HCT116 (cell line): ENCODE data around the gene SIN3B. TPM values are rescaled to one million over a fixed set of nuclear protein-coding genes. Genes with fewer than 3 reads are reported as not detected.

Source experiments
- ATAC-seq: fragments of 200-7000 bp; cut with Tn5 transposase; 2 replicates; pipeline ENCODE4 v1.9.1; 2020; ENCODE audit warnings: mild to moderate bottlenecking, moderate library complexity
- BruUV-seq: library from RNA; stranded (reverse); fragments of 400-500 nt; replicated peaks from 2 replicates; lab custom pipeline; 2021; lab: Mats Ljungman, UMichigan
- CTCF ChIA-PET: fragments of 300-600 bp; sonication (Branson Sonifier 250); formaldehyde crosslinking; loops from one replicate; lab custom pipeline; 2021; ENCODE audit warnings: antibody characterized with exemption; lab: Charles Lee
- POLR2A ChIA-PET: fragments of 300-600, 350-600 bp; sonication (Branson Sonifier 250); formaldehyde crosslinking; loops from one replicate; lab custom pipeline; 2021; ENCODE audit warnings: antibody characterized with exemption; lab: Charles Lee
- RAD21 ChIA-PET, 2 experiments: fragments of 300-600 bp; sonication (Branson Sonifier 250); formaldehyde crosslinking; loops; one replicate each; lab custom pipeline; 2023; ENCODE audit warnings: low total read pairs in 2 of 2; ENCODE audit not compliant: uncharacterized antibody in 2 of 2, unreplicated experiment in 2 of 2, low non-redundant PET in 1 of 2; lab: Charles Lee
- DNase-seq: peaks from one replicate; pipeline ENCODE4 v3.0.0-alpha.2; 2010; ENCODE audit warnings: low read depth, low spot score
- H2AFZ ChIP-seq: fragments of 200-600 bp; shearing (Covaris generic), sonication (generic); 2 replicates; pipeline ENCODE4 v1.6.1; 2017; ENCODE audit warnings: low read depth, mixed run types, mixed read lengths, antibody characterized with exemption, low read length; ENCODE audit not compliant: poor library complexity, severe bottlenecking
- H3K27ac ChIP-seq: 2 replicates; pipeline ENCODE4 v1.5.1; 2012; ENCODE audit warnings: low read depth, low read length
- H3K27me3 ChIP-seq: fragments of 200-600 bp; sonication (generic); 2 replicates; pipeline ENCODE4 v1.6.1; 2016; ENCODE audit warnings: mixed run types, low read length, mixed read lengths; ENCODE audit not compliant: insufficient read depth
- H3K36me3 ChIP-seq, 2 experiments: fragments of 200-500 bp in 1 of 2; fragments of 200-600 bp in 1 of 2; sonication (Bioruptor generic) in 1 of 2; sonication (generic) in 1 of 2; 2 replicates each; pipeline versions ENCODE4 v1.5.1 to v1.6.1; 2014 to 2016; ENCODE audit warnings: low read length in 2 of 2, inconsistent platforms in 1 of 2, mixed read lengths in 1 of 2, mixed run types in 1 of 2; ENCODE audit not compliant: insufficient read depth in 2 of 2, control insufficient read depth in 1 of 2
- H3K4me1 ChIP-seq, 2 experiments: fragments of 200-600 bp in 1 of 2; sonication (generic) in 1 of 2; 2 replicates each; pipeline versions ENCODE4 v1.5.1 to v1.6.1; 2012 to 2017; ENCODE audit warnings: low read length in 2 of 2, inconsistent platforms in 1 of 2, mild to moderate bottlenecking in 1 of 2, mixed read lengths in 1 of 2, mixed run types in 1 of 2, moderate library complexity in 1 of 2; ENCODE audit not compliant: insufficient read depth in 2 of 2, control insufficient read depth in 1 of 2
- H3K4me2 ChIP-seq: fragments of 200-600 bp; sonication (generic); 2 replicates; pipeline ENCODE4 v1.6.1; 2017; ENCODE audit warnings: mixed run types, low read length, mixed read lengths
- H3K4me3 ChIP-seq, 2 experiments: fragments of 200-600 bp in 1 of 2; sonication (generic) in 1 of 2; replicated peaks in 1 of 2; 2 replicates each; pipeline ENCODE4 v1.5.1; 2011 to 2016; ENCODE audit warnings: low read length in 2 of 2, control low read depth in 1 of 2, low read depth in 1 of 2, mild to moderate bottlenecking in 1 of 2, mixed read lengths in 1 of 2, mixed run types in 1 of 2
- H3K79me2 ChIP-seq: fragments of 200-600 bp; sonication (generic); 2 replicates; pipeline ENCODE4 v1.6.1; 2017; ENCODE audit warnings: mild to moderate bottlenecking, mixed run types, low read length, moderate library complexity, mixed read lengths; ENCODE audit not compliant: insufficient read depth
- H3K9ac ChIP-seq: fragments of 200-600 bp; sonication (generic); 2 replicates; pipeline ENCODE4 v1.6.1; 2016; ENCODE audit warnings: low read length, mixed read lengths
- H3K9me2 ChIP-seq: fragments of 200-600 bp; sonication (generic), shearing (Covaris generic); 2 replicates; pipeline ENCODE4 v1.6.1; 2017; ENCODE audit warnings: mixed run types, mild to moderate bottlenecking, moderate library complexity; ENCODE audit not compliant: insufficient read depth
- H3K9me3 ChIP-seq, 2 experiments: fragments of 200-500 bp in 1 of 2; fragments of 200-600 bp in 1 of 2; sonication (Bioruptor generic) in 1 of 2; sonication (generic) in 1 of 2; 2 replicates each; pipeline ENCODE4 v1.6.1; 2014 to 2017; ENCODE audit warnings: low read length in 2 of 2, mixed read lengths in 2 of 2, inconsistent platforms in 1 of 2, low read depth in 1 of 2, mild to moderate bottlenecking in 1 of 2, mixed run types in 1 of 2, moderate library complexity in 1 of 2; ENCODE audit not compliant: control insufficient read depth in 1 of 2, insufficient read depth in 1 of 2
- H4K20me1 ChIP-seq: fragments of 200-600 bp; sonication (generic), shearing (Covaris generic); 2 replicates; pipeline ENCODE4 v1.6.1; 2017; ENCODE audit warnings: mixed run types, mild to moderate bottlenecking, moderate library complexity; ENCODE audit not compliant: insufficient read depth
- CBX3 ChIP-seq: IDR thresholded peaks from 2 replicates; pipeline ENCODE4 v1.6.1; 2012; ENCODE audit warnings: low read depth
- EGR1 ChIP-seq: IDR thresholded peaks from 2 replicates; pipeline ENCODE4 v1.6.1; 2012; ENCODE audit warnings: low read depth
- ELF1 ChIP-seq: IDR thresholded peaks from 2 replicates; pipeline ENCODE4 v1.6.1; 2012; ENCODE audit warnings: low read depth, borderline replicate concordance
- EZH2 ChIP-seq: fragments of 200-600 bp; sonication (generic); IDR thresholded peaks from 2 replicates; pipeline ENCODE4 v1.6.1; 2017; ENCODE audit warnings: antibody characterized with exemption, mixed run types
- JUND ChIP-seq: IDR thresholded peaks from 2 replicates; pipeline ENCODE4 v1.6.1; 2012
- MAX ChIP-seq: IDR thresholded peaks from 2 replicates; pipeline ENCODE4 v1.6.1; 2012
- POLR2A ChIP-seq: IDR thresholded peaks from 2 replicates; pipeline ENCODE4 v1.7.0; 2011; ENCODE audit warnings: borderline replicate concordance; ENCODE audit not compliant: insufficient read depth, insufficient read length; ENCODE audit errors: extremely low read depth
- RAD21 ChIP-seq: IDR thresholded peaks from 2 replicates; pipeline ENCODE4 v1.6.1; 2012; ENCODE audit warnings: low read depth, mild to moderate bottlenecking
- REST ChIP-seq: IDR thresholded peaks from 2 replicates; pipeline ENCODE4 v1.6.1; 2012; ENCODE audit warnings: low read depth
- SIN3A ChIP-seq: IDR thresholded peaks from 2 replicates; pipeline ENCODE4 v1.6.1; 2012; ENCODE audit warnings: low read depth
- SRF ChIP-seq: IDR thresholded peaks from 2 replicates; pipeline ENCODE4 v1.6.1; 2012; ENCODE audit warnings: low read depth
- TCF7L2 ChIP-seq: IDR thresholded peaks from 2 replicates; pipeline ENCODE4 v1.7.0; 2011; ENCODE audit warnings: borderline replicate concordance, inconsistent platforms; ENCODE audit not compliant: insufficient read depth, insufficient read length; ENCODE audit errors: extremely low read depth
- YY1 ChIP-seq: IDR thresholded peaks from 2 replicates; pipeline ENCODE4 v1.6.1; 2011; ENCODE audit warnings: low read length, low read depth, moderate library complexity, mild to moderate bottlenecking; ENCODE audit not compliant: insufficient replicate concordance; ENCODE audit errors: extremely low read depth
- ZBTB33 ChIP-seq: IDR thresholded peaks from 2 replicates; pipeline ENCODE4 v1.6.1; 2011; ENCODE audit warnings: mild to moderate bottlenecking, low read length, moderate library complexity; ENCODE audit not compliant: insufficient replicate concordance; ENCODE audit errors: extremely low read depth
- ZFX ChIP-seq: fragments of 450-650 bp; IDR thresholded peaks from 2 replicates; pipeline ENCODE4 v1.6.1; 2017
- ZNF274 ChIP-seq: fragments of 200-500 bp; sonication (Bioruptor generic); IDR thresholded peaks from 2 replicates; pipeline ENCODE4 v1.6.1; 2014; ENCODE audit warnings: mild to moderate bottlenecking, low read depth, low read length, inconsistent platforms
- intact Hi-C: fragments of 100-400 bp; cut with micrococcal nuclease; formaldehyde crosslinking; loops from 2 replicates; pipeline ENCODE4 v1.10.0; 2022
- total RNA-seq: library from RNA; stranded (reverse); gene quantifications from one replicate; pipeline ENCODE4 v1.2.1, GENCODE V29; 2021; ENCODE audit not compliant: unreplicated experiment

SIN3B gene
- total RNA-seq, 1 experiment from 2014 or later: 59.9 TPM

GRCh38 chr19:16912780-16913179, 83.6 kb downstream of the SIN3B start:
- ChIA-PET CTCF (no interaction called here), POLR2A (no interaction called here), RAD21 (no interaction called here)
- no peaks in the 10 kb centered on the region for H3K4me1 ChIP-seq
- no peaks in the 10 kb centered on the region for H4K20me1 ChIP-seq
- no peaks in the 10 kb centered on the region for H3K36me3 ChIP-seq
- TF ChIP-seq ZFX (no peak), MAX (no peak), JUND (no peak), RAD21 (no peak), ZBTB33 (no peak), TCF7L2 (no peak), SIN3A (no peak), ELF1 (no peak), POLR2A (no peak), REST (no peak), EGR1 (no peak), CBX3 (no peak), ZNF274 (no peak), SRF (no peak), YY1 (no peak), EZH2 (no peak)
- ATAC-seq (no peak), DNase-seq (no peak)
- H3K9me3 ChIP-seq: peaks cover 13 to 16% of the 10 kb centered on the region in 2 experiments; a peak in 2 of 4 replicates
- H3K9ac ChIP-seq: no peak overlapping the region
- intact Hi-C loops: no loop called here
- H3K27me3 ChIP-seq: no peaks in the 10 kb centered on the region
- H3K4me2 ChIP-seq: no peak overlapping the region
- H3K79me2 ChIP-seq: no peaks in the 10 kb centered on the region
- H3K4me3 ChIP-seq: no peak overlapping the region
- H3K9me2 ChIP-seq: no peaks in the 10 kb centered on the region
- no peak overlapping the region for H2AFZ ChIP-seq
- no TSS peak for BruUV-seq
- no peak overlapping the region for H3K27ac ChIP-seq
